GM18868 (cell line): Measurements from ENCODE around the gene HOXA5.

ENCODE experiments used
- ATAC-seq: cut with Tn5 transposase; IDR thresholded peaks from one replicate; pipeline ENCODE4 v1.9.1; 2021; ENCODE audit warnings: mild to moderate bottlenecking, moderate library complexity; ENCODE audit not compliant: unreplicated experiment

The HOXA5 gene

DNA sequence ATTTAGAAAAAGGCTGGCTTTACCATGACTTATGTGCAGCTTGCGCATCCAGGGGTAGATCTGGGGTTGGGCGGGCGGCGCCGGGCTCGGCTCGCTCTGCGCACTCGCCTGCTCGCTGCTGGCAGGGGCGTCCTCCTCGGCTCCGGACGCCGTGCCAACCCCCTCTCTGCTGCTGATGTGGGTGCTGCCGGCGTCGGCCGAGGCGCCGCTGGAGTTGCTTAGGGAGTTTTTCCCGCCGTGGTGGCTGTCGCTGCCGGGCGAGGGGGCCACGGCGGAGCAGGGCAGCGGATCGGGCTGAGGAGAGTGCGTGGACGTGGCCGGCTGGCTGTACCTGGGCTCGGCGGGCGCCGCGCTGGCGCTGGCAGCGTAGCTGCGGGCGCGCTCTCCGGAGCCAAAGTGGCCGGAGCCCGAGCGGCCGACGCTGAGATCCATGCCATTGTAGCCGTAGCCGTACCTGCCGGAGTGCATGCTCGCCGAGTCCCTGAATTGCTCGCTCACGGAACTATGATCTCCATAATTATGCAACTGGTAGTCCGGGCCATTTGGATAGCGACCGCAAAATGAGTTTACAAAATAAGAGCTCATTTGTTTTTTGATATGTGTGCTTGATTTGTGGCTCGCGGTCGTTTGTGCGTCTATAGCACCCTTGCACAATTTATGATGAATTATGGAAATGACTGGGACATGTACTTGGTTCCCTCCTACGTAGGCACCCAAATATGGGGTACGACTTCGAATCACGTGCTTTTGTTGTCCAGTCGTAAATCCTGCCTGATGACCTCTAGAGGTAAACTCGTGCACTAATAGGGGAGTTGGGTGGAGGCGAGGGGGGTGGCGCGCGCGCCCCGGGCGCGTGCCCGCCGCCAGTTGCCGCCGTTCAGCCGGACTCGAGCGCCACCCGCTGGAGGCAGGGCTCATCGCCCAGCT is at the start of gene HOXA5:
TSS of gene HOXA5 (minus strand) at position 659 of the 927 bp plus-strand sequence. CDS start at position 585, 74 bp downstream.
- no peak for ATAC-seq

DNA sequence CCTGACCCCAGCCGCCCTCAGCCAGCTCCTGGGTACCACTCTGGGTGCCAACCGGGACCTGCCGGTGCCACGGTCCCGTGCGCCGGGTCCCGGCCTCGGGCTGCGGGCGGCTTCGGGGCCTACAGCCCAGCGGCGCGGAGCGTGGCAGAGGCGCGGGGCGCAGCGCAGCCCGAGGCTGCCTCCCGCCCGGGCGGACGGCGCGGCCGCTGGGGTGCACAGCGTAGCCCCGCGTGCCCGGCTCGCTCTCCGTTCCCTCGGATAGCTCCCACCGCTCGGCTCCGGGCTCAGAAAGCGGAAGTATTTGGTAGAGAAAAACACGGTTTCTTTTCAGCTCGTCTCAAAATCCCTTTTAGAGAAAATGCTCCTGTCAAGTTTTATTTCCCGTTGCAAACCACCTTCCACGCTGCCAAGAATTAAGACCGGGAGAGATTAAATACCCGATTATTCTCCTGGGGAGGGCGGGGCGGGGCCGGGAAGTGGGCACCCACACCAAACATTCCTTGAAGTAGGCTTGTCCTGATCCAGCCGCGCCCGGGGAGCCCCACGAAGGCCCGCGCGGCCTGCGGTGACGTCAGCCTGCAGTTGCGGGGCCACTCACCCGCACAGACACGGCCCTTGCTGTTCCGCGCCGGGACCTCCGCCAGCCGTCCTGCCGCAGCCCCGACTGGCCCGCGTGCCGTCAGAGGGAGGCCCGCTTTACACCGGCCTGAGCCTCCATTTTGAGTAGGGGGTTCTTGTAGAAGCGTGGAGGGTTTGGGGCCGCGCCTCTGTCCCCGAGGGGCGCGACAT is 49.3 kb upstream of the HOXA5 start:
- ATAC-seq, result no peak

DNA sequence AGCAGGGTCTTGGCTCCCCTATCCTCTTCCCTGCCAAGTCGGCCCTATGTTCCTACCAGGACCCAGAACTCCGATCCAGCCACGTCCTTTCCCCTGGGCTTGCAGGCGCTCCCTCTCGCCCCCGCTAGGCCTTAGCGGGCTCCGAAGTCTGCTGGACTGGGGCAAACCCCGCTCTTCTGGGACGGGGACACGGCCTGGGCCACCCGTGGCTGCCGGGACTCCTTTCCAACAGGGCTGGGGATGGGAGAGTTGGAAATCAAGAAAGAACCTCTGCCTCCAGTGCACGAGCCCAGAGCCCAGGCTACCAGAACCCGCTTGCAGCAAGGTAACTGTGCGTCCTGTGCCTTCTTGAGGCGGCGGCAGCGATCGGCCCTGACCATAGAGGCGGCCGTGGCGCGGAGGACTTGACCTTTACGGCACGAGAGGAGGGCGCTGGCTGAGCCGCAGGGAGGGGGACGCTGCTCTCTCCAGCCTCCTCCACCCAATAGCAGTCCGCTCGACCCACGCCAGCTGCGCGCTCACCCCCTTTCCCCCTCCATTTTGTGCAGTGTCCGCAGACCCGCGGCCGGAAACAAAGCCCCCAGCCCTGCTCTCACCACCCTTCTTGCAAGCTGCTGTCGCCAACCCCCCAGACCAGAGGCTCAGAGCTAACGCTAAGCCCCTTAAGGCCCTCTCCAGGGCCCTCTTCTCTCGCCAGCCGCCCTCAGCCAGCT is 48.5 kb upstream of the HOXA5 start:
- ATAC-seq, result no peak

DNA sequence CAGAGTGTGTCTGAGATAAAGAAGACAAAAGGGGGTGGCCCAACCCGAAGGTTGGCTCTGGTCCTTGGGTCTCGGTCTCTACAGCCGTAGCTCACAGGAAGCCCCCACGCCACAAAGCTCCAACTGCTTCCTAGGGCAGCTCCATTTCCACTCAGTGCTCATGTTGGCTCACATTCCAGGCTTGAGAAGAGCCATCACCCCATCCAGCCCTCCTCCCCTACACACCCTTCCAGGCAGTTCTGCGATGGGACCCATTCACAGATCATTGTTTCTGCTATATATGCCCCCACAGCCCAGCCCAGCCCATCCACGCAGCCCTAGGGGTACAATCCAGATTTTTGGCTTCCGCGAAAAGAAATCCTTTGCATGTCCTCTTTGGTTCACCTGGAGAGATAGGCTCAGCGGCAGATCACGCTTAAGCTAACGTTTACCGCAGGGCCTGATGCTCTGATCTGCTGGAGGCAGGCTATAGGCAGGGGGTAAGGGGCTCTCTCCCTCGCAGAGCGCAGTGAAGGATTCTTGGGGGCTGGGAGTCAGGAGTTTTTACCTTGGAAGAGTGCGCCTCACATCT is 47.8 kb upstream of the HOXA5 start:
- ATAC-seq, result no peak

DNA sequence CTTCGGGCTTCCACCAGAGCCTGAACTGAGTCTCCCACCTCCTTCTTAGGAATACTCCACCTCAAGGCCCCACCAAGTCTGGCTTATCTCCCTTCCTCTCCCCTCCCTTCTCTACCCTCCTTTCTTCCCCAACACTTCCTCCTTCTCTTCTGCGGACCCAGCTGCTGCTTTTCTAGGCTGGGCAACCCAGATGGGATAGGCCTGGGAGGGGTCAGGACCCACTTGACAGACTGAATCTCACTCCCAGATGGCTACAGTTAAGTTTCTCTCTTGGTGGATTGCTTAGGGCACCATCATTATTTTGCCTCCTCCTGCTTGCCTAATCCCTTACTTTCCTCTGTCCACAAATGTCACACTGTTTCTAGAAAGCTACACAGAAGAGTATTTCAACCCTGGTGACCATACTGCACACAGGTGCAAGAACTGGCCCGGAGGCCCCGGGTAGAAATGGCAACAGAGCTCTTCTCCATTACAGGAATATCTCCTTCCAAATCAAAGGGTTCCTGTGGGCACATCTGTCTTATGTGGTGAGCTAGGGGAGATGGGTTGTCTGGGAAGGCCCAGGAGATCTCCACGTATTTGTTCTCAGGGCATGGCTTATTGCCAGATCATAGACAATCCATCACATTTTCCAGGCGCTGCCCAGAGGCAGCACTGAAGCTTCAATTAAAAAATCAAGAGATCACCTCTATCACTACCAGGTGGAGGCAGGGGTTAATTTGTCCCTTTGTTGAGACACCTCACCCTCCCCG is 46.7 kb upstream of the HOXA5 start:
- no peak for ATAC-seq

DNA sequence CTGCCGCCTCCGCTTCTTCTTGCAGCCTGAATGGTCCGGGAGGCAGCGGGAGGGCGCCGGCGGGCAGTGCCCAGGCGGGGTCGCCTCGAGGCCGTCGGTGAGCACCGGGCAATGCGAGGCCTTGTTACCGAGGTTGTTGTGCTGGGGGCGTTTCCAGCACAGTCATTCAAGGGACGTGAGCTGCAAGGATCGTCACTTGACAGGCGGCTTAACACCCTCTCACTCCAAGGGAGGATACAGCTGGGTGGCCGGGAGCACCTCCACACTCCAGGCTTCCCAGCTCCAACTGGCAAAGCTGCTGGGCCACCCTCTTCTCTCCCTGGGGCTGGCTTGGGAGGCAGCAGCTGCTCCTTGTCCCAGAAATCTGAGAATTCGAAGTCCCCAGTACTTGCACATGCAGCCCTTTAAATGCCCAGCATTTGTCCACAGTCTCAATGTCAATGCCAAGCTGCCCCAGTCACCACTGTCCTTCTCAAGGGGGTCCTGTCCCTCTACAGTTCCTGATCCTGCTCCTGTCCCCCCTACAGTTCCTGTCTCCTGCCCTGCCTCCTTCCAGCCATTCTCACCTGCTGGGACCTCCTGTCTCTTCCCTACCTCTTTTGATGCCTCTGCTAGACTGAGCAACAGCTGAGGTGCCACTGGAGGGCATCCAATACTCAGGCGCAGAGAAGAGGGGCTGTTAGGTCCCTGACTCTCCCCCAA is 46.0 kb upstream of the HOXA5 start:
- no peak for ATAC-seq

DNA sequence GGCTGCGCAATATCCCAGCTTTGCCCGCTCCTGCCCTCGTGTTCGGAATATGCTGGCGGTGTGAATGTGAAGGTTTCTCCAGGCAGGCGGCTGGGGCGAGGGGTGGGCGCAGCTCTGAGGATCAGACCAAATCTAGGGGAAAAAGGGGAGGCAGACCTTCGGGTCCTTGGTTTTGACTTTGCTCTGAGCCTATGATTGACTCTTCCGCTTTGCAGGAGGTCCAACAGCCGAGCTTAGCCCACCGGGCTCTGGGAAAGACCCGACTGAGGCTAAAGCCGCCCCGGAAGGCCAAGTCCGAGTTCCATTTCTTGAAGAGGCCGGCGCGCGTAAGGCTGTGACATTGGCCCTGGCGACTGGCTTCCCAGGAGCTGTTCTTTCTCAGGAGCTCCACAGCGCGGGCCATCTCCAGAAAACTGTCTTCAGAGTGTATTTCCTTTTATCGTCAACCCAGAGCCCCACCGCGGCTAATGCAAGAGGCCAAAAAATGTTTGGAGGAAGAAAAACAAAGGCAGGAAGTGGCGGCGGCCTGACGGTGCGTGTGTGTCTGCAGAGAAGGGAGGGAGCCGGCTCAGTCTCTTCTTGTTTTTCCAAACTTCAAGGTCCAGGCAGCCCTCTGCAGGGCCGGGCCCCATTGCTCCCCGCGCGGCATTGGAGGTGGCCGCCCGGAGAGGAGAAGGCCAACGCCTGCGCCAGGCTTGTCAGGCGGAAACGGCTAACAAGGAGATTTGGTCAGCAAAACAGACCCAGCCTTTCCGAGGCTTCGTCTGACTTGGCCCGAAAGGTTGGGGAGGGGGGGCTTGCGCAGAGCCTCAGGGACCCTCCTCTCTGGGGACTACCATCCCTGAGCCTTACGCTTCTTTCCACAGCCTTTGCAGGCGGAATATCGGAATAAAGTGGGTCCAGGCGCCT is 45.2 kb upstream of the HOXA5 start:
- ATAC-seq, result no peak

DNA sequence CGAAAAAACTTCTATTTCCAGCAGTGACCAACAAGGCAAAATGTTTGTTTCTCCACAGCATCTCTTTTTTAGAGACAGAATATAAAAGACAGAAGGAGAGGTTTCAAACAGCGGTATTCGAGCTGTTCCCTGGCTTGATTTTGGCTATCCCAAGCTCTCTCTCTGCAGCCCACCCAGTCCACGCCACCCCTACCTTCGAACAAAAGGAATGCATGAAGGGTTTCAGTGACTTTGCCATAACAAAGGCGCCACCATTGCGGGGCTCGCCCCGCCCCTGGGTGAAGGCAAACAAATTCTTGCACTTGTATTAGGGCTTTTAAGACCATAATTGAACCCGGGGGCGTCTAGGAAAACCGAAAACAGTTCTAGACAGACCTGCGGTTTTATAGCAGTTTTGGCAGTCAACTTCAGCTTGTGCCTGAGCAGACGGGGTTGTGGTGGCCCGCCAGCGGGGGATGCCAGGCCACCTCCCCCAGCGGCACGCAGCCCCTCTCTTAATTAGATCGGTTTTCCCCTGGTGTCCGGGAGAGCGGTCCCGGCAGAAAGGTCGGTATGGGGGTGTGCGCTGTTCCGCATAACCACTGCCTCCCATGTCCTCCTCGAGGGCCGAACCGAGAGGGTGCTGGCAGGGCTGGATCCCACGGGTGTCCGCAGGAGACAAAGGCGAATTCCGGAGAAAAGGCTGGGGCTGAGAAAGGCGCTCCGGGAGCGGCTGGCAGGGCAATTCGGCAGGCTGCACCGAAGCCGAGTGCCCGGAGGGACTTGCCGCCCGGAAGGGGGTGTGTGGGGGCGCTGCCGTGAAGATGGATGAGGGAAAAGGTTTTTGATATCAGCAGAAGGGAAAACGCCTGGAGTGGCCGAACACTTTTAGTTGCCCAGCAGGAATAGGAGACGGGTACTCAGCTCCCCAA is 44.2 kb upstream of the HOXA5 start:
- no peak for ATAC-seq

DNA sequence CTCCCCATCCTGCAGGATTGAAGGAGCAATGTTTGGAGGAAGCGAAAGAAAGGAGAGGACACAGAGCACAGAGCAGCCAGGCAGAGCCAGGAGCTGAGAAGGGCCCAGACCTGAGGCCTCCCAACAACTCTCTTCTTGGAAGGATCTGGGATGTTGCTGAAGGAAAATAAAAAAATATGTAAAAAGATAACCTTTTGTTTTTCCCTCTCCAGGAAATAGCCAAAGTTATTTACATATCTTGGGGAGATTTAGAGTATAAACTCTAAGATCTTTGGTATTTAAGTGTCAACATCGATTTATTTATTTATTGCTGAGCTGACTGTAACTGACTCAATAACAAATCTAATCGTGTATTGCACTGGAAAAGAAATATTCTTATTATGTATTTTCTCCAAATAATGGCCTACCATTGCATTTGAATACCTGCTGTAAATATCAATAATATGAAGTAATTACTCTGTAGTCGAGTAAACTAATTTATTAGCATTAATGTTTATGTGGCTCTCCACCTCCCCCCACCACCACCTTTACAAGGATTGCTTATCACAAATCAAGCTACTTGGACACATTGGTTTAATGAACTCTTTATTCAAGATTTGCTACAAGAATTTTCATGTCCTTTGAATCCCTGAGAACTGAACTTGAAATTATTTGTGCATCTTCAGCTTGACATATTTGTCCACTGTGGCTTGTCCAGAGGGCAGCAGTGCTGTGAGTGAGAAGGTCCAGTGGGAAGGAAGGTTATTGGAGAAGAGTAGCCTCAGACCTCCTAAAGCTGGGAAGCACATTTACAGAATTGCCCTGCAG is 43.4 kb upstream of the HOXA5 start:
- ATAC-seq, result no peak

DNA sequence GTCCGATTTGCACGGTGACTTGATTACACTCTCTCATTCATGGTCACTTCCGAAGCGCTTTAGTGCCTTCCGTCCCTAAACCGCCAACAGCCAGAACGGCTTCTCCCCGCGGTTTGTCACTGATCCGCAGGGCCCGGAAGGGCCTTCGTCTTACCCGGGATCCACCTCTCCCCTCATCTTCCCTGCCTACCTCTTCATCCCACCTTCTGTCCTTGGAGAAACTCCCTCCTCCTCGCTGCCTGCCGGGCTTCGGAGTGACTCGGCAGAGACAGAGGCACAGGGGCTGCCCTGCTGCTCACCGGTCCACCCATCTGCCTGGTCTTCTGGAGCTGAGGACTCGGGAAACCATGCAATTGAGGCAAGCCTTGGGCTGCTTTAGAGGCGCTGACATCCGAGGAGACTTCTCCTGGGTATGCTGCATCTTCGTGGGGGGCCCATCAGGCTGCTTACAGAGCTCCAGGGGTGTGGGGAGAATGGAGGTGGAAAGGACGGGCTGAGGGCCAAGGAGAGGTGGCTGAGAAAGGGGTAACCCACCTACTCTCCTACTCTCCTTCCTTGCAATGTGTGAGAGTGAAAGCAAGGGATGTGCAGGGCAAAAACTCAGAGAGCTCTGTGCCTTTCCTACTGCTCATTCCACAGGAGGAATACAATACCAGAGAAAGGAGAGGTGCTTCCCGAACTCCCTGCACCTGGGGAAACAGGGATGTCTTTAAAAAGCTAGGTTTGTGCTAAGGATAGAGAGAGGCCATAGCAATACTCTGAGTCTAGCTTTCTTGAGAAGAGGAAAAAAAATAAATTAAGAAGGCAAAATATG is 42.6 kb upstream of the HOXA5 start:
- ATAC-seq, result no peak

DNA sequence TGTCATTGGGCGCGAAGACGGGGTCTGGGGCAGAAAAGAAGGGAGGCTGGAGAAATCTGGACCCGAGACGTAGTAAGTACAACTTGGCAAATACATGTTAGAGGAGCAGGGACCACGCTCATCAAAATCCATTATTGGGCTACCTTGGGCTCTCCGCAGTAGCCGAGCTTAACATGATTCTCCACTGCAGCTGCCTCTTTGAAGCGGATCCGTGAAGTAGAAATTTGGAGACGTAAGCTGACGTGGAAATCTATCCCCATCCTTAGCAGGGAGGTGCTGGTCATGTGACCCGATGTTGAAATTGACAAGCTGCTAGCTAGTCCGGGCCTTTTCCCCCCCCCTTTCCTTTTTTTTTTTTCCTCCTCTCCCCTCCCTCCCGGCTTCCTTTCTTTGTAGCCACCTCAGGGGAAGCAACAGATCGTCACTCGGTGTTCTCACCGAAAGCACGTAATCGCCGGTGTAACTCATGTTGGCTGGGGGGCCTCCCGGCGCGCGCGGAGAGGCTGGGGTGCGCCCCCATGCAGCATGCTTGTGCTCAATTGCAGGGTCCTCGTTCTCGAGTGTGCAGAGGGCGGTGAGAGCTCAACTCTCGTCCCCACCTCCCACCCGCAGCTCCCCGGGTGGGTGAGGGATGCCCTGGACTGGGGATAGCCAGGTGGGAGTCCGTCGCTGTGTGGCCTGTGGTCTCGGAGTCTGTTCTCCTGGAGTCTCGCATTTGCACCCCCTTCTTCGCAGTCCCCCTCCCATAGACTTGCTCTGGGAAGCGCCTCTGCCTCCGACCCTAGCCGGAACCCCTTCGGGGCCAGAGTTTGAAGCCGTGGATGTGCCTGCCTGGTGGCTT is 41.8 kb upstream of the HOXA5 start, which contains the start of gene HOXA11:
TSS of gene HOXA11 (minus strand) at position 220 of the 841 bp plus-strand sequence. CDS start at position 132, 88 bp downstream.
- no peak for ATAC-seq

DNA sequence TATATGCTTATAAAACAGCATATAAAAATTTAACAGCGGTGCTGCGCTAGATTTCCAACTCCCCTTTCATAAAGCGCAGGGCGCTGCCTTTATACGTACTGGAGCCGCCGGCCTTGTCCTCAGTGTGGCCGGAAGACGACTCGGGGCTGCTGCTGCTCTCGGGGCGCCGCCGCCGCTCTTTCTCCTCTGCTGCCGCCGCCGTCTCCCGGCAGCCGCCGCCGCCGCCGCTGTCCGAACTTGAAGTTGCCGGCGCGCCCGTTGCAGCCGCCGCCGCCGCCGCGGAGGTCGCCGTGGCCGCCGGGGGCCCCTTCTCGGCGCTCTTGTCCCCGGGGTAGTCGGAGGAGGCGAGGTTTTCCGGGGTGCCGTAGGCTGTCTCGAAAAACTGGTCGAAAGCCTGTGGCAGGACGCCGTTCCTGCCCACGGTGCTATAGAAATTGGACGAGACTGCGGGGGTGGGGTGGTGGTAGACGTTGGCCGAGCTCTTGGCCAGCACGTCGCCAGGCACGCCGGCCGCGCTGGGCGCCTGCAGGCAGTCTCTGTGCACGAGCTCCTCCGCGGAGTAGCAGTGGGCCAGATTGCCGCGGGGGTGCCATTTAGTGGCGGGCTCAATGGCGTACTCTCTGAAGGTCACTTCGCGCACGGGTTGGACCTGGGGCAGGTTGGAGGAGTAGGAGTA is 41.0 kb upstream of the HOXA5 start:
- no peak for ATAC-seq

DNA sequence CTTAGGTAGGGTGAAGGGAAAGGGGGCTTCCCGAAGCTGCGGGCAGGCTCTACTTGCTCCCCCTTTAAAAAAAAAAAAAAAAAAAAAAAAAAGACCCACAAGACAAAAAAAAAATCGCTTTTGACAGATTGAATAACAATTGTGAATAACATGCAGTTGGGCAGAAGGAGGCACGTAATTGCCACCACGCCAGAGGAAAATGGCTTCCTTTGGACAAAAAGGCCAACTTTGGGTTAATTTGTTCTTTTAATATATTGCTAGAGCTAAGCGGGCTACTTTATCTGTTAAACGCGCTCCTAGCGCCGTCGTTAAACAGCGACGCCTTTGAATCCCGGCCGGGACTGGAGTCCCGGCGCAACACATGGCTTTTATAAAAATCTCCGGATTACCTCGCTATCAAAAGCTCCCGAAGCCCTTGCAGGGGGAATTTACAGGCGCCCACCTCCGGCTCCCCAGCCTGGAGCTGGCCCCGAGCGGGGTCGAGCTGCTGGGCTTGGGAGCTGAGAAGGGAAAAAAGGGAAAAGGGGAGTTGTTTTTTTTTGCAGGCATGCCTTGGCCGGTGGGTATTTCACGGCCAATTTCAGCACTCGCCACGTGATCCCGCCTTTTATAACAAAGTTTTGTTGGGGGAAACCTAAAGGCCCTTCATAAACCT is 40.3 kb upstream of the HOXA5 start:
- ATAC-seq, result no peak
